ENCODE measurements around the gene PNKD.
A peak's percentile ranks its signal among the peaks of the same experiment; 100 is the strongest.

The PNKD gene

GRCh38 chr2:218345491-218346236 is 75.3 kb downstream of the PNKD start:
- DNase-seq: no peak

- no peak for DNase-seq
Measured at GRCh38 chr2:218347172-218347571, 76.9 kb downstream of the PNKD start.

GRCh38 chr2:218354045-218354444 is 83.7 kb downstream of the PNKD start:
- no peak for DNase-seq

GRCh38 chr2:218354850-218355443 is 84.6 kb downstream of the PNKD start:
- DNase-seq: no peak

GRCh38 chr2:218357236-218358177 is 87.2 kb downstream of the PNKD start:
- DNase-seq: no peak

GRCh38 chr2:218360453-218360852 is 90.1 kb downstream of the PNKD start:
- no peak for DNase-seq

GRCh38 chr2:218362606-218363005 is 92.3 kb downstream of the PNKD start:
- DNase-seq: no peak

GRCh38 chr2:218363736-218364135 is 93.4 kb downstream of the PNKD start:
- DNase-seq: no peak

GRCh38 chr2:218364196-218364595 is 93.9 kb downstream of the PNKD start:
- no peak for DNase-seq

- no peak for DNase-seq
Measured at GRCh38 chr2:218366621-218367414, 96.5 kb downstream of the PNKD start.

GRCh38 chr2:218367415-218368149 is 97.3 kb downstream of the PNKD start:
- DNase-seq: peak; percentile 82

GRCh38 chr2:218368150-218368528 is 97.8 kb downstream of the PNKD start:
- no peak for DNase-seq

GRCh38 chr2:218368621-218369153 is 98.4 kb downstream of the PNKD start:
- DNase-seq: no peak

- no peak for DNase-seq
Measured at GRCh38 chr2:218369330-218369729, 99.0 kb downstream of the PNKD start.

- DNase-seq: peak; percentile 24
Measured at GRCh38 chr2:218370410-218371063, 100.2 kb downstream of the PNKD start.

GRCh38 chr2:218371983-218372350 is 101.6 kb downstream of the PNKD start:
- no peak for DNase-seq

GRCh38 chr2:218374795-218375194 is 104.5 kb downstream of the PNKD start:
- DNase-seq: no peak

GRCh38 chr2:218375212-218375611 is 104.9 kb downstream of the PNKD start:
- DNase-seq: no peak

GRCh38 chr2:218378053-218378452 is 107.7 kb downstream of the PNKD start:
- no peak for DNase-seq

GRCh38 chr2:218381916-218382366 is 111.6 kb downstream of the PNKD start, which contains the start of gene SLC11A1:
Gene SLC11A1 (plus strand): TSS chr2:218382273. CDS start chr2:218382369, 96 bp downstream.
- DNase-seq: no peak

- no peak for DNase-seq
Measured at GRCh38 chr2:218382785-218383184, 112.5 kb downstream of the PNKD start.
